HG02798 (cell line): Measurements from ENCODE around the gene ST7.

Source experiments
- ATAC-seq: cut with Tn5 transposase; IDR thresholded peaks from one replicate; pipeline ENCODE4 v1.9.1; 2021; ENCODE audit warnings: mild to moderate bottlenecking; ENCODE audit not compliant: unreplicated experiment, poor library complexity

The ST7 gene

DNA sequence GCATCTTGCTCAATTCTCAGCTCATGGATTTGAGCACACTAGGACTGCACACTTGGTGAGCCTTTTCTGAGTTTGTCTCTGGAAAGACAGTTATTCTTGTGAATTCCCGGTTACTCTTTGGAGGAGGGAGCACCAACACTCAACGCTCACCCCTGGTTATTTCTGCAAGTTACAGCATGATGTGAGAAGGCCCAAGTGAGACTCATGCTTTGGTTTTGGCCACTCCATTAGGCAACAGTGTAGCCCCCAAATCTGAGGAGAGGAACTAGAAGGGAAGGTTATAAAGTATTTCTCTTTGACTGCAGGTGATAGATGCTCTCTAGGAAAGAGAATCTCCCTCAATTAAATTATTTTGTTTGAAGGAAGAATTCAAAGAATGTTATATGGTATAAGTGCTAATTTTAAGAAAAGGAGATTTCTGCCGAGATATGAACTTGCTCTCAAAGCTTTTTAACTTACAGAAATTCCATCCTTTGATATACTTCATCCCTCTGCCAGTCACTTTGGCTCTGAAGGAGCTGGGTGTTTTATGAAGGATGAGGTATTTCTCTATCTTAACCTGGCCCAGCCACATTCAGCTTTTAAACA, 186.2 kb downstream of the ST7 start:
- ATAC-seq, result no peak

DNA sequence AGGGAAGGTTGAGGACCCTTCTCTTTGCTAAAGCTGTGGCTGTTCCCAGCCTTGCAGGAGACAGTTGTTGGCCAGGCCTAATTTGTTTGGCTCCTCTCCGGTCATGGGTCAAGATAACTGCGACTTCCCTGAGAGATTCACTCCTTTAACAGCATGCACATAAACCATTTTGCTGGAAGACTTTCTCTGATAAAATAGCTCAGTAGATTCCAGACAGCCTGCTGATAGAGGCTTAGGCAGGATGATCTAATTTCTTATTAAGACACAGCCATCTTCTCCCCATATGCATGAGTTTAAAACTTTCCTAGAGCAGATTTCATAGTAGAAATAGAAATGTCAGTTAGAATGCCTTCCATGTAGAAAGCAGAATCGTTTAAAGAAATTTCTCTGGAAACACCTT, 187.6 kb downstream of the ST7 start:
- ATAC-seq, result no peak

DNA sequence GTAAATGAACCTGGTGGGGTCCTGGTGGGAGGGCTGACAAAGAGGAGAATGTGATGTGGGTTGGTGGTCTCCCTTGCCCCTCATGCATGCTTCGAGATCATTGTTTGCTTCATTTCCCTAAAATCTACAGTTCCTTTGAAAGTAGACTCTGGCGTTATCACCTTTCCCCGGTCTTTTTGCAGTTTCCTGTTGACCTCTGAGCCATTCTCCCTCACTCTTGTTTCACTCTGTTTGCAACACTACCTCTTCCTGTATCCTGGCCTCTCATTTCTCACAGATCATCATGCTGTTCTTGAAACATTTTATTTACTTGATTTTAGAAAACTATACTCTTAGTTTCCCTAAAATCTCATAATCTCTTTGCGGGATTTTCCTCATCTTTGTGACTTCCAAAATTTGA, 189.8 kb downstream of the ST7 start:
- no peak for ATAC-seq

DNA sequence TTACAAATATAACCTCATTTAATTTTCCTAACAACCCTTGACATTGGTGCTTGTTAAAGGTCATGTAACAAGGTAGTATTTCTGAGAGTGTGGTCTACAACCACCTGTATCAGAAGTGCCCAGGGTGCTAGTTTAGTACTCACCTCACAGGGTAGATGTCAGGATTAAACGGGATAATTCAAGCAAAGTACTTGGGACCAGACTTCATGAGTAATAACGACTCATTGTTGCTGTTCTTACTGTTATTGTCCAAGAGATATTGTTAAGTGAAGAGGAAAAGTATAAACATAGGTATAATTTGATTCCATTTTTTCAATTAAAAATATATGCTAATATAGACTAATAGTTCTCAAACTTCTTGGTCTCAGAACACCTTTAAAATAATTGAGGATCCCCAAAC, 190.3 kb downstream of the ST7 start:
- ATAC-seq, result no peak

DNA sequence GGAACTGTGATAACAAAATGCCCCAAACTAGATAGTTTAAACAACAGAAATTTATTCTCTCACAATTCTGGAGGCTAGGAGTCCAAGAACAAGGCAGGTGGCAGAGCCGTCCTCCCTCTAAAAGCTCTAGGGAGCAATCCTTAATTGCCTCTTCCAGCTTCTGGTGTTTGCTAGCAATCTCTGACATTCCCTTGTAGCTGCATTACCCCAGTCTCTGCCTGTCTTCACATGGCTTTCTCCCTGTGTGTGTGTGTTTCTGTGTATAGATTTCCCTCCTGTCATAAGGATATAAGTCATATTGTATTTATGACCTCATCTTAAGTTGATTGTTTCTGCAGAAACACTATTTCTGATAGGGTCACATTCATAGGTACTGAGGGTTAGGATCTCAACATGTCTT, 192.0 kb downstream of the ST7 start:
- ATAC-seq, result no peak

DNA sequence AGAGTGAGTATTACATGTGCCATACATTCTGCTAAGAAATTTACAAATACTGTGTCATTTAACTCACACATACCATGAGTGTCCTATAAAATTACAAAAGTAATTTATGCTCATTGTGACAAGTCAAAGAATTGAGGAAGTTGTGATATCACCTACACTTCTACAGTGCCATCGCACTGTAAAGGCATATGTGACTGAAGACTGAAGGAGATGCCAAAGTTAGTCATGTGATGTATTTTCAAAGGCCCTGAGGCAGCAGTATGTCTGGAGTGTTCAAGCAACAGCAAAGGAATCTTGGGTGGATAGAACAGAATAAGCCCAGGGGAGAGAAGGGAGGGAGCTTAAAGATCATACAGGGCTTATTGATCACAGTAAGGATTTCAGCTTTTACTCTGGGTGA, 192.8 kb downstream of the ST7 start:
- no peak for ATAC-seq

DNA sequence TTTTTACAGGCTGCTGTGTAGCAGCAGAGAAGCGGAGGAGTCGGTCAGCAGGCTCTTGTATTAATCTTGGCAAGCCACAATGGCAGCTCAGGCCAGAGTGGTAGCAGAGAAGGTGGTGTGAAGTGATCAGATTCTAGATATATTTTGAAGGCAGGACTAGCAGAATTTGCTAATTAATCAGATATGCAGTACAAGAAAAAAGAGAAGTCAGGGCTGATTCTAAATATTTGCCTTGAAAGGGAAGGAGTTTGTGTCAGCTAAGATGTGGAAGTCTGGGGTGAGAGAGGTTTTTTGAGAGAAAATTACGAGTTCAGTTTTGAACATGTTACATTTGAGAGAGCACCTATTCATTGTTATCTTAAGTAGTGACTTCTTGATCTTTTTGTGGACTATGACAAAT, 193.2 kb downstream of the ST7 start:
- no peak for ATAC-seq

DNA sequence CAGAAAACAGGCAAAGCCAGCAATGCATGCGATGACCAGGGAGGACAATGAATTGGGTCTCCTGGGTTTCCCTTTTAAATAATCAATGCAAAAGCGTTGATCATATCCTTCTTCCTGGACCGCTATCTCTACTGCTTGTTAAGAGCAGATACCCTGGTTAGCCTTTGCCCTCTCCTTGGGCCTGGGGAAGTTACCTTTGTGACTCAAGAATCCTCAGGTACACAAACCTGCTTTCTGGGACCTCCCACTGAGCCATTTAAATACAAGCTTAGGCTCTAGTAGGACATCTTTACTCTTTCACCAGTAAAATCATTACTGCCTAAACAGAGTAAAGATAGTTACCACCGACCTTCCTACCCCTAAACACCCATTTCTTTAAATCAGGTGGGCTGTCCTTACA, 195.7 kb downstream of the ST7 start:
- no peak for ATAC-seq

DNA sequence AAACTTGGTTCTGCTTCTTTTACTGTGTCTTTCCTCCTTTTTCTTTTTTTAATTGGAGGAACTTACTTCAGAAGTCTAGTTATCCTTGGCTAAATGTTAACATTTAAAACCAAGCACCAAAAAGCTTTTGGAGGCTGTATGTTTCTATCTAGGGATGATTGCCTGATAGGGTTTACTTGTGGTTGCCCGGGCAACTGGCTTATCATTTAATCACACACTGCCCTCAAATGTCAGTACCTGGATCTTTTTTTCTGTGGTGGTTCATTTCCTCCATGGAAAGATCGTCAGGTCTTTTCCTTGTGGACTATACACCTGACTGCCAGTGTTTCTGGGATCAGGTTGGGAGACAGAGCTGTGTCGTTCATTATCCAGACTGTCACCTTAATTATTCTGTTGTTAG, 196.4 kb downstream of the ST7 start:
- no peak for ATAC-seq

DNA sequence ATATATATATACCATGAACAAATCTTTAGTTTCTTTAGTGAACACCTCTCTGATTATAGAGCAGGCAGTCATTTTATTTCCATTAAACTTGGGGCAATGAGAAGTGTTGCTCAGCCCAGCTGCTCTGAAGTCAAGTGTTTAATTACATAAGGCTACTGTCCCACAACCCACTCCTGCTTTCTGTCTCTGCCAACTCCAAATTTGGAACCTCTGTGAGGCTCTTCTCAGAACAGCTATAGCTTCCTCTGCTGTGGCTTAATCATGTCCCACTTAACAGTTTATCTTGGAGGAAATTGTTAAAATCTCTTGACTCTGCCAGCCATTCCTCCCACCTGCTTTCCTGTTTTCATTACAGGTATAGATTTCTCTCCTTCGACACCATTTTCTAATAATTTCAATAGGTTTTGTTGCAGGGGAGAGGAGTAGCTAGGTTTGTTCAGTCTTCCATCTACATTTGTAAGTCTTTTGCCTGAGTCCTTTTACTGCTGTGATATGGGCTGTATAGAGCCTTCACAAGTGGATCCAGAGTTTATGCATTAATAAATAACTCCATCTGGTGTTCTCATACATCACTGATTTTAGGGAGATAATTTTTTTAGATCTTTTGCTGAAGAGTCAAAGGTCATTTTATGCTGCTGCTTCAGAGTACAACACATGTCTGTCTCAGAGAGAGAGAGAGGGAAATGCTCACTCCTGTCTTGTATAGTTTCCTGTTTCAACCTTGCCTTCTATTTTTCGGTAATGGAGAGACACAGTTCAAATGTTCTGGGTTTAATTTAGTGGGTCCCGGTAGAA, 199.1 kb downstream of the ST7 start:
- ATAC-seq, result no peak

DNA sequence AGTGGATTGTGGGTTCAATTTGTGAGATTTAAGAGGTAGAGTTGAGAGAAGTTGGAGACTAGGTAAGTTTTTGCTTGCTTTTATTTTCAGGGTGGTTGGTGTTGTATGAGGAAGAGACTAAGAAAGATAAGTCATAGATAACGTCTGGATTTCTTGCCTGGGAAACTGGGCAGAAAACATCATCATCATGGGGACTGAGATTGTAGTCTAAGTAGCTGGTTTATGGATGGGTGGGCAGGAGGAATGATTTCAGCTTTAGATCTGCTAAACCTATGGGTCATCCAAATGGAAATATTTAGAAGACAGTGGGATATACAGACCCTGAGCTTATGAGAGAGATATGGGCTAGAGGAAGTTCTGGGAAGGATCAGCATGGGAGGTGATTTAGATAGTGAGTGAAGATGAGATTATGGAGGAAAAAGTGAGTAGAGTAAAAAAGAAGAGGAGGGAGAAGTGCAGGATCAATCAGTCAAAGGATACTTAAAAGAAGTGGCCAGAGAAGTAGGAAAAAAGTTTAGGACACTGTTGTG, 199.8 kb downstream of the ST7 start:
- no peak for ATAC-seq

DNA sequence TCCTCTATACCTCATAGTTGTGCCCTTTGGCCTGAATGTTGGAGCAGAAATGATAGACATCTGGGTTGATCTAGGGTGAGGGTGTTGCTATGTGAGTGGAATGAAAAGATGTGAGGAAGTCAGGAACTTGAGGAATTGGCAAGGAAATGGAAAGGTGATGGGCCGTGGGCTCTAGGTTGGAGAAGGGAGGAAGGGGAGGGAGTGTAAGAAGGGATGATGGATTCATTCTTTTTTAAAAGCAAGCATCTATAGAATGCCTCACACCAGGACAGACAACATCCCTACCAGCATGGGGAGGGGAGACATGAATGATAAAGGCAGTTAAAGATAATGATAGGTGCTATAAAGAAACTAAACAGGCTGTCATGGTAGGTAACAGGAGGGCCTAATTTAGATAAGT, 201.4 kb downstream of the ST7 start:
- ATAC-seq, result no peak

DNA sequence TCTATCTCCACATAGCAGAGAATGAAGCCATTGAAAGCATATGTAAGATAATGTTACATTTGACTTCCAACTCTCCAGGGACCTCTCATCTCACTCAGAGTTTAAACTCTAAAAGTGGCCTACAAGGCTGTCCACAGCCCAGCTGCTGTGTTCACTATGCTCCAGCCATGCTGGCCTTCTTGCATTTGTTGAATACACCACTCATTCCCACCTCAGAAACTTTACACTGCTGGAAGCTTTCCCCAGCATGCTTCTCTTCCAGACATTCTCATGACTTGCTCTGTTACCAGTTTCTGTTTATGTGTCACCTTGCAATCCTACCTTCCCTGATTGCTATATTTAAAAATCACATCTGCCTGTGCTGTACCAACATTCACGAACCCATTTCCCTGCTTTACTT, 202.4 kb downstream of the ST7 start:
- no peak for ATAC-seq

DNA sequence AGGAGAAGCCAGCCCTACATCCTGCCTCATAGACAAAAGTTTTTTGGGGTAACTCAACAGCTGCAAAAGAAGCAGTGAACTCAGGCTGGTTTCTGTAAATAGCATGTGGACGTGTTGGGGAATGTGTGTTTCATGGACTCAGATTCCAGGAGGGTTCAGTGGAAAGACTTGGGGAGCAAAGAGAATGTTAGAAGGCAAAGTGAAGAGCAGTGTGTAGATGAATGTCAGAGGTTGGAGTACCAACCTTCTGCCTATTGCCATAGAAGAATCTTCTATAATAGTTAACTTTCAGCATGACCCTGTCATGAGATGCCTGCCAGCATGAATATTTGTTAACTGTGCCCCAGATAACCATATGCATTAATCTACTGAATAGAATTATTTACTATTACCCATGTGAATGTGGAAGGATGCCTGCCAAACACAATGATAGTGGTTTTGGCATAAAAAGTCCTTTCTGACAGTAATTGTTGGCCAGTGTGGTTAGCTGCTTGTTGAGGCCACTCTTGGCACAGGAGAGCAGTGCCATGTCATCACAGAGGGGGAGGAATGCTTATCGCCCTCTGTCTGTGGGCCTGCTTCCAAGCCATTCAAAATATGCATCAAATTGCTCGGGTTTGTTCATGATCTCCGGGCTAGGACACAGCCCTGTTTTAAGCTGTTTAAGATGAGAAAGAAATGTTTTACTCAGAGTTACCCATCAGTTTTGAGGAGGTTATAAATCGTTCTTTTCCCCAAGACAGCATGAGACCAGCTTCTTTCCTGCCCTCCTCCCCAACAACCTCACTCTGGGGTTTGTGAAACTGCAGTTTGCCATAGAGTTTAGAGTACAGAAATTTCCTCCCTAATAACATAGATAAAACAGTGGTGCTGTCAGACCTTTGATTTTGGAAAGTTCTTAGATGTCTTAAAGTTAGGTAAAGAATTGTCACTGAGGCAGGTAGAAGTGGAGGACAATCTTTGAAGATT, 204.2 kb downstream of the ST7 start:
- no peak for ATAC-seq

DNA sequence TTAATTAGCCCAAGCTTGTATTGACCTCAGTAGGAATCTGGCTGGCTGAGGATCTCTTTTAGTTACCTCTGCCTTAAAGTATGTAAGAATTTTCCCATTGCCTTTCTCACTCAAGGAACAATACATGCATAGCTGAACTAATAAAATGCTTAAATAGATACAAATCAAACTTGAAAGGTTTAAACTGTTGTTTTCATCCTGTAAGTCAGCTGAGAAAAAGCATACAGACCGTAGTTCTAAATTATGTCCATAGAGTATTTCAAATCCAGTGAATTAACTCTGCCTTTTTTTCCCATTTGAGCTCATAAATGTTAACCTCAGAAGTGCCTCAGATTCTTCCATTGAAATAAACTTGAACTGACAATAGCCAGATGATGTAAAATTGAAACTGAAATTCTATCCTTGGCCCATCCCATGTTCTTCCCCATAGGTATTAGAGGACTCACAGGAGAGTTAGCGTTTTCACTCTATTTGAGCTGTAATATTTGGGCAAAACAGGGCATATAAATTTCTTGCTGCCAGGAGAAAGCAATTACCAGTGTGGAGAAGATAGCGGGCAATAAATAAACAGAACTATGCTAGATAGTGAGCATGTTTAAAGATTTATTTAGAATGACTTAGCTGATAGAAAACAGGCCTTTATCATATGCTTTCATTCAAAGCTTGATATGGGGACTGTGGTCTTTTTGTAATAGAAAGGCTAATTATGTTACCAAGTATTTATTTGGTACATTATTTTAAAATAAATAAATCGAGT, 205.8 kb downstream of the ST7 start:
- ATAC-seq, result no peak

DNA sequence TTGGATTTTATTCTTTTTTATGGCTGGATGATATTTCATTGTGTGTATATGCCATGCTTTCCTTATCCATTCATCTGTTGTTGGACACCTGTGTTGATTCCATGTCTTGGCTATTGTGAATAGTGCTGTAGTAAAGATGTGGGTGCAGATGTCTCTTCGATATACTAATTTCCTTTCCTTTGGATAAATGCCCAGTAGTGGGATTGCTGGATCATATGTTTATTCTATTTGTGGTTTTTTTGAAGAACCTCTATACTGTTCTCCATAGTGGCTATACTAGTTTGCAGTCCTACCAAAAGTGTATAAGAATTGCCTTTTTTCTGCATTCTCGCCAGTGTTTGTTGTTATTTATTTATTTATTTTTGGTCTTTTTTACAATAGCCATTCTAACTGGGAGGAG, 209.8 kb downstream of the ST7 start:
- no peak for ATAC-seq

DNA sequence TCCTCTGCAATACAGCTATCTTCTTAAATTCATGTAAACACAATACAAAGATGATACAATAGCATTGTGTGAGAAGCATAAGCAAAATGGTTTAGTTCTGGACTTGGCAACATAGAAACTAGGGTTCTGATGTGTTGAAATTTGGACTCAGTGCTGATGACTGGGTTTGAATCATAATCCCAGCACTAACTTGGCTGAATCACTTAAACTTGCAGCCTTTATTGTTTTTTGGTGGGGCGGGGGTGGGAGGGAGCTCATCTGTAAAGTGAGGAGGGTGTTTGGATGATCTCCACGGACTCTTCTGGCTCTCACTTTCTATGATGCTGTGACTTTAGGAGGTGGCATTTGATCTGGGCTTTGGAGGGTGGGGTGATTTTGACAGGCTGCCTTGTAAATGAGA, 211.3 kb downstream of the ST7 start:
- no peak for ATAC-seq

DNA sequence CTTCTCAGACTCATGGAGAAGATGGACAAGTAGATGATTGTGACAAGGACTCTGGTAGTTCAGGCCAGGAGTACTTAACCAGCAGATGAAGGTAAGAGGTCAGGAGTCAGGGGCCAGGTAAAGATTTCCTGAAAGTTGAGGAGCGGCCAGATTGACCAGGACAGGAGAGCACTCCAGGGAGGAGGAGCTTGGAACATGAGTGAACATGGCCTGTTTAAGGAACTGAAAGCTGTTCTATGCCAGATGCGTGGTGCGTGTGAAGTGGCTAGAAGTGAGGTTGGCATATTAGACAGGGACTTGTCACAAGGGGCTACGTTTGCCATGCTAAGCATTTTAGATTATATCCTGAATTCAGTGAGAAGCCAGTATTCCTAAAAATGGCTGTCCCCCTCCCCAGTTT, 212.4 kb downstream of the ST7 start:
- ATAC-seq, result peak; percentile 83

DNA sequence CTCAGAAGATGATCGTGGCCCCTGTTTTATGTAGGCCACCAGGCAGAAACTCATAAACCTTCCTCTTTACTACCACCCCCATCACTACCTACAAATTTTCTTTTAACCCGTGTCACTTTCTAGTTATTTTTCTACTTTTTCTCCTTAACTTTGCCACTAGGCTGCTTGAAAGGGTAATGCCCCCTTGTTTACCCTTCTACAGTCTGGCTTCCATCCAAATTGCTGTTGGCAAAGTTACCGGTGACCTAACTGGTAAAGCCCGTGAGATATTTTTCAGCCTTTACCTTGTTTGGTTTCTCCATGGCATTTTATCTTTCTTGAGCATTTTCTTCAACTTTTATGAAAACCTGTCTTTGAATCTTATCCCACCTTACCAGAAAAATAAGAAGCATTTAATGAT, 216.6 kb downstream of the ST7 start:
- no peak for ATAC-seq

DNA sequence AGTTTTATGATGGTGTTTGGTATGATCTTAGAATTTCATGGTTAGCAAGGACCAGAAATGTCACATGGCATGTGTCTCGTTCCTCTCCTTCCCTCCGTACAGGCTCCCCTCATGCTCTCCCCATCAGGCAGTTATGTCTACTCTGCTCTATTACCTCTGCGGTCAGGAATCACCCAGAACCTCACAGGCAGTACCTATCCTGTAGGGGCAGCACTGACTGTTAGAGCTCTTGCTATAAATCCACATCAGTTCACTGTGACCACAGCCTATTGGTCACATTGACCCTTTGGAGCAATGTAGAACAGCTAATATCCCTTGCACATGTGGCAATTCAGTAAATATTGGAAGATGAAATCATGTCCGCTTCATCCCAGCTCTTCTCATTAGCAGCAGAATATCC, 217.8 kb downstream of the ST7 start:
- no peak for ATAC-seq
